ENCODE results near the gene PTAR1. TPM values are rescaled to one million over a fixed set of nuclear protein-coding genes. Genes with fewer than 3 reads are reported as not detected.
A peak's percentile ranks its signal among the peaks of the same experiment; 100 is the strongest.

The PTAR1 gene
- total RNA-seq, 1 donor from 2014 or later: 76.8 TPM

DNA sequence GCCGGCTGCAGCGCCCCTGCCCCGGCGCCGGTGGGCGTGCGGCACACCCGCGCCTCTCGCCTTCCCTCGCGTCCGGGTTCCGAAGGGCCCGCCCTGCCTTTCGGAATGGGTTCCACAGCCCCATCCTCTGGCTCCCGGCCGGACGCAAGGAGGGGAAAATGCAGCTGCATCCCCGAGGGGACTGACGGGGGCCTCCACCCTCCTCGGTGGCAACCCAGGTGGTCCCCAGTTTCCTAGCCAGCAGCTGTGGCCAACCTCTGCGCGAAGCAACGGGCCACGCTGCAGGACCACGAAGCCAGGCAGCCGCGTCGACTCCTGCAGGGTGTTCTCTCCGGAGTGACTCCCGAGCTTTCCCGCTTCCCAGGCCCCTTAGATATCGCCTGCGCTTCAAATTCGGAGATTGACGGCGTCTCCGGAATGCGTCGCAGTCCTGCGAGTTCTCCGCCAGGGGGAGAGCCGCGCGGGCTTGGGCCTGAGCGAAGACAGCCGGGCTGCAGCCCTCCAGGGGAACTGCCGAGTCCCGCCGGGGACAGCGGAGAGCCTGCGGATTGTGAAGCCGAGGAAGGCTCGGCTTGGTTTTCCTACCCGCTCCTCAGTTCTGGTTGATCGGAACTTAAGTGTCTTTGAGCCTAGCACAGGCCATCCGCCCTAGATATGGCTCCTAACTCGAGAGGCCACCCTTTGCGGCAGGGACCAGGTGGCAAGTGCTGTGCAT, 87.1 kb downstream of the PTAR1 start:
- TF ChIP-seq, protein P1, sequence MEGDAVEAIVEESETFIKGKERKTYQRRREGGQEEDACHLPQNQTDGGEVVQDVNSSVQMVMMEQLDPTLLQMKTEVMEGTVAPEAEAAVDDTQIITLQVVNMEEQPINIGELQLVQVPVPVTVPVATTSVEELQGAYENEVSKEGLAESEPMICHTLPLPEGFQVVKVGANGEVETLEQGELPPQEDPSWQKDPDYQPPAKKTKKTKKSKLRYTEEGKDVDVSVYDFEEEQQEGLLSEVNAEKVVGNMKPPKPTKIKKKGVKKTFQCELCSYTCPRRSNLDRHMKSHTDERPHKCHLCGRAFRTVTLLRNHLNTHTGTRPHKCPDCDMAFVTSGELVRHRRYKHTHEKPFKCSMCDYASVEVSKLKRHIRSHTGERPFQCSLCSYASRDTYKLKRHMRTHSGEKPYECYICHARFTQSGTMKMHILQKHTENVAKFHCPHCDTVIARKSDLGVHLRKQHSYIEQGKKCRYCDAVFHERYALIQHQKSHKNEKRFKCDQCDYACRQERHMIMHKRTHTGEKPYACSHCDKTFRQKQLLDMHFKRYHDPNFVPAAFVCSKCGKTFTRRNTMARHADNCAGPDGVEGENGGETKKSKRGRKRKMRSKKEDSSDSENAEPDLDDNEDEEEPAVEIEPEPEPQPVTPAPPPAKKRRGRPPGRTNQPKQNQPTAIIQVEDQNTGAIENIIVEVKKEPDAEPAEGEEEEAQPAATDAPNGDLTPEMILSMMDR (IDR thresholded peaks at IDR 0.05; ENCODE audit: insufficient read depth, low read depth, low read length): peak; percentile 55
- TF ChIP-seq EZH2 (IDR thresholded peaks at IDR 0.05; ENCODE audit: insufficient read depth, low read length): no peak
- FAIRE-seq (no peak), DNase-seq (ENCODE audit: low read depth) (peak; percentile 76)
- H3K4me3 ChIP-seq (ENCODE audit: insufficient read depth, low read depth, low read length): peak overlapping the region; percentile 77
- H3K4me1 ChIP-seq (ENCODE audit: insufficient read depth, low read length): peaks cover 17% of the 10 kb centered on the region
- H3K27me3 ChIP-seq (ENCODE audit: insufficient read depth, low read length): no peaks in the 10 kb centered on the region
- Mint-ChIP-seq H3K36me3 (ENCODE audit: low read depth, unreplicated experiment) (no peaks in the 10 kb centered on the region), H3K27ac (ENCODE audit: unreplicated experiment) (peak overlapping the region; percentile 47), H3K4me1 (ENCODE audit: low read depth, unreplicated experiment) (peaks cover 11% of the 10 kb centered on the region), H3K27me3 (ENCODE audit: low read depth, unreplicated experiment) (peaks cover 5% of the 10 kb centered on the region), H3K9me3 (ENCODE audit: unreplicated experiment) (no peaks in the 10 kb centered on the region), H3K4me3 (ENCODE audit: unreplicated experiment) (peak overlapping the region; percentile 80)
- no peaks in the 10 kb centered on the region for H3K9me3 ChIP-seq (ENCODE audit: insufficient read depth, low read depth, low read length)
- H3K36me3 ChIP-seq (ENCODE audit: insufficient read depth, low read length): no peaks in the 10 kb centered on the region
- peak overlapping the region; percentile 82 for H3K9ac ChIP-seq (ENCODE audit: low read length)
- H4K20me1 ChIP-seq (ENCODE audit: insufficient read depth, low read length): peaks cover 6% of the 10 kb centered on the region
- peaks cover 8% of the 10 kb centered on the region for H3K79me2 ChIP-seq (ENCODE audit: insufficient read depth, low read length)
- H3K4me2 ChIP-seq (ENCODE audit: low read length): peak overlapping the region; percentile 98
- H2AFZ ChIP-seq (ENCODE audit: low read depth, low read length): peak overlapping the region; percentile 94
- peak overlapping the region; percentile 66 for H3K27ac ChIP-seq (ENCODE audit: low read depth, low read length)

DNA sequence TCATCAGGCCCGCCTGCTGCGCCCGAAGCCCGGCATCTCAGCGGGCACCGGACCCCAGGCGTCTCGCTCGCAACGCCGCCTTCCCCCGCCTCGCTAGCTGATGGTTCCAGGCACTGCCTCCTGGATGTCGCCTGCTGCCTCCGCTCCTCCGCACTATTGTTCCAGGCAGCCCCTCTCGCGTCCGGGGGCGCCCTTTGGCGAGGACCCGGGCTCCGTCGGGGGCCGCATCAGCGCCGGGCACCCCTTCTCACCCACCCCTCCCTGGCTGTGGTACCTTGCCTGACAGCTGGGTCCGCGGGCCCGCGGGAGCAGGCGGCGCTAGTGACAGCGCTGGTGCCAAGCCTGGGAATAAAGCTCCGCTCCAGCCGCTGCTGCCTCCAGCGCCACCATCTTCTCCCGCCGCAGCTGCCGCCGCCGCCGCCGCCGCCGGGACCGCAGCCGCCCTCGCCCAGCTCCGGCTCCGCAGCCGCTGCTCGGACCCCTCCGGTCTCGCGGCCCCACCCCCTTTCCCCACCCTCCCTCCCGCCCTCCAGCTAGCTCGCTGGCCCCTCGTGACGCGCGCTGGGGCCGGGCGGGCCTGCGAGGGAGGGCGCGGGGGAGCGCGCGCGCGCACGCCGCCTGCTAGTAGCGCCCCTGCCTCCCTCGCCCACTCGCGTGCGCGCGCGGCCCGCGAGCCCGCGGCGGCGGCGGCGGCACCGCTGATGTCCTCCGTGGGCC, 87.8 kb downstream of the PTAR1 start, which contains the start of gene APBA1:
APBA1 (minus strand) TSS at position 493 of the 717 bp plus-strand sequence.
- Histone ChIP-seq H3K9me3 (ENCODE audit: insufficient read depth, low read depth, low read length) (no peaks in the 10 kb centered on the region), H4K20me1 (ENCODE audit: insufficient read depth, low read length) (peaks cover 6% of the 10 kb centered on the region), H2AFZ (ENCODE audit: low read depth, low read length) (peak within 1 kb of the TSS; percentile 94), H3K79me2 (ENCODE audit: insufficient read depth, low read length) (peaks cover 8% of the 10 kb centered on the region), H3K36me3 (ENCODE audit: insufficient read depth, low read length) (no peaks in the 10 kb centered on the region), H3K27me3 (ENCODE audit: insufficient read depth, low read length) (no peaks in the 10 kb centered on the region), H3K4me3 (ENCODE audit: insufficient read depth, low read depth, low read length) (peak within 1 kb of the TSS; percentile 77), H3K9ac (ENCODE audit: low read length) (peak within 1 kb of the TSS; percentile 82), H3K4me1 (ENCODE audit: insufficient read depth, low read length) (peaks cover 17% of the 10 kb centered on the region), H3K27ac (ENCODE audit: low read depth, low read length) (peak within 1 kb of the TSS; percentile 66), H3K4me2 (ENCODE audit: low read length) (peak within 1 kb of the TSS; percentile 98)
- FAIRE-seq: no peak
- H3K9me3 Mint-ChIP-seq (ENCODE audit: unreplicated experiment): no peaks in the 10 kb centered on the region
- H3K4me1 Mint-ChIP-seq (ENCODE audit: low read depth, unreplicated experiment): peaks cover 11% of the 10 kb centered on the region
- H3K4me3 Mint-ChIP-seq (ENCODE audit: unreplicated experiment): peak within 1 kb of the TSS; percentile 83
- H3K27me3 Mint-ChIP-seq (ENCODE audit: low read depth, unreplicated experiment): peaks cover 5% of the 10 kb centered on the region
- TF ChIP-seq EZH2 (IDR thresholded peaks at IDR 0.05; ENCODE audit: insufficient read depth, low read length): no peak
- TF ChIP-seq, protein P1 (IDR thresholded peaks at IDR 0.05; ENCODE audit: insufficient read depth, low read depth, low read length): no peak
- no peaks in the 10 kb centered on the region for H3K36me3 Mint-ChIP-seq (ENCODE audit: low read depth, unreplicated experiment)
- DNase-seq (ENCODE audit: low read depth): peak; percentile 46
- peak within 1 kb of the TSS; percentile 47 for H3K27ac Mint-ChIP-seq (ENCODE audit: unreplicated experiment)

Data from astrocyte (in vitro differentiated cells and primary cell).